DOHH2 (cell line): ENCODE measurements around the gene FABP1.

Source experiments
- H3F3A ChIP-seq: fragments of 200-600 bp; sonication (generic), shearing (Covaris generic); 2 replicates; pipeline ENCODE4 v1.6.0; 2016; ENCODE audit warnings: antibody characterized with exemption, mild to moderate bottlenecking; ENCODE audit not compliant: control insufficient read depth, insufficient read depth
- H3K27ac ChIP-seq: fragments of 200-600 bp; sonication (generic); 2 replicates; pipeline ENCODE4 v1.5.1; 2014; ENCODE audit warnings: low read depth, mild to moderate bottlenecking, low read length, moderate library complexity
- H3K27me3 ChIP-seq: fragments of 200-600 bp; sonication (generic); 2 replicates; pipeline ENCODE4 v1.6.1; 2014; ENCODE audit warnings: mild to moderate bottlenecking, low read length, mixed read lengths; ENCODE audit not compliant: control insufficient read depth
- H3K36me3 ChIP-seq: fragments of 200-600 bp; sonication (generic); 2 replicates; pipeline ENCODE4 v1.6.1; 2014; ENCODE audit warnings: mild to moderate bottlenecking, low read length, moderate library complexity, mixed read lengths; ENCODE audit not compliant: control insufficient read depth
- H3K4me1 ChIP-seq: fragments of 200-600 bp; sonication (generic); 2 replicates; pipeline ENCODE4 v1.6.1; 2014; ENCODE audit warnings: mild to moderate bottlenecking, low read length, mixed read lengths; ENCODE audit not compliant: control insufficient read depth
- H3K4me2 ChIP-seq: fragments of 200-600 bp; sonication (generic); 2 replicates; pipeline ENCODE4 v1.6.0; 2014; ENCODE audit warnings: mild to moderate bottlenecking, low read length, moderate library complexity
- H3K4me3 ChIP-seq: fragments of 200-600 bp; sonication (generic); 2 replicates; pipeline ENCODE4 v1.5.1; 2014; ENCODE audit warnings: mild to moderate bottlenecking, low read length, mixed read lengths
- H3K79me2 ChIP-seq: fragments of 200-600 bp; sonication (generic); 2 replicates; pipeline ENCODE4 v1.6.1; 2014; ENCODE audit warnings: mild to moderate bottlenecking, low read length, mixed read lengths; ENCODE audit not compliant: control insufficient read depth
- H3K9me2 ChIP-seq: fragments of 200-600 bp; sonication (generic); replicated peaks from 2 replicates; pipeline ENCODE4 v1.6.1; 2014; ENCODE audit warnings: mild to moderate bottlenecking, low read length, mixed read lengths; ENCODE audit not compliant: control insufficient read depth
- H3K9me3 ChIP-seq: fragments of 200-600 bp; sonication (generic); 2 replicates; pipeline ENCODE4 v1.6.1; 2014; ENCODE audit warnings: antibody characterized with exemption, low read length, mixed read lengths; ENCODE audit not compliant: control insufficient read depth, insufficient read depth
- H4K20me1 ChIP-seq: fragments of 200-600 bp; sonication (generic); 2 replicates; pipeline ENCODE4 v1.6.0; 2014; ENCODE audit warnings: low read depth, mild to moderate bottlenecking, antibody characterized with exemption, low read length, moderate library complexity; ENCODE audit not compliant: control insufficient read depth, insufficient read depth
- CTCF ChIP-seq: fragments of 200-600 bp; sonication (generic); IDR thresholded peaks from one replicate; pipeline ENCODE4 v1.5.1; 2014; ENCODE audit warnings: antibody characterized with exemption, mild to moderate bottlenecking, low read depth, low read length; ENCODE audit not compliant: poor library complexity, severe bottlenecking
- EZH2phosphoT487 ChIP-seq: fragments of 200-600 bp; sonication (generic); IDR thresholded peaks from 2 replicates; pipeline ENCODE4 v1.6.1; 2017; ENCODE audit warnings: borderline replicate concordance, mild to moderate bottlenecking, antibody characterized with exemption, low read length, moderate library complexity, mixed read lengths

FABP1 gene

GRCh38 chr2:88148929-88149438, 21.1 kb upstream of the FABP1 start:
- Histone ChIP-seq H4K20me1 (no peaks in the 10 kb centered on the region), H3K9me2 (no peaks in the 10 kb centered on the region), H3K79me2 (no peaks in the 10 kb centered on the region), H3K27ac (no peak overlapping the region), H3K27me3 (no peaks in the 10 kb centered on the region), H3K36me3 (no peaks in the 10 kb centered on the region), H3F3A (no peaks in the 10 kb centered on the region), H3K4me1 (no peaks in the 10 kb centered on the region), H3K9me3 (peaks cover 6% of the 10 kb centered on the region; the same call in 1 of the 2 replicates), H3K4me2 (no peak overlapping the region), H3K4me3 (no peak overlapping the region)
- TF ChIP-seq EZH2phosphoT487, result no peak
- TF ChIP-seq CTCF, result no peak

DNA sequence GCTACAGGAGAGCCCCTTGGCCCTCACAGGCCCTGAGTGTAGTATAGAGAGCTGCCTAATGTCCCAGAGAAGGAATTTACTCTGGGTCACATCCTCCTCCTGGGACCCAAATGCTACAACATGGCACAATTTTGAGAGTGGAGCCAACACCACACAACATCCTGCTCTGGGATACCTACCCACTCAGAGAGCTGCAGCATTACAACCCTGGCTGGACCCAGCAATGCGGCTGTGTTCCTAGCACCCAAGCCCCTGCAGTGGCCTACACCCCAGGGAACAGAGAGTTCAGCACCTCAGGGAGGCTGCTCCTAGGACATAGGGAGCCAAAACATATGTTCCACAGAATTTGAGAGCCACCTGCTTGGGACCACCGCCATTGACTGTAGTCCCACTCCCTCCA, 19.3 kb upstream of the FABP1 start:
- Histone ChIP-seq H3K4me2 (no peak overlapping the region), H3K4me3 (no peak overlapping the region), H3K4me1 (no peaks in the 10 kb centered on the region), H3K79me2 (no peaks in the 10 kb centered on the region), H3K27ac (no peak overlapping the region), H3K36me3 (no peaks in the 10 kb centered on the region), H3K9me3 (peaks cover 6% of the 10 kb centered on the region; the same call in 1 of the 2 replicates), H3K27me3 (no peaks in the 10 kb centered on the region), H4K20me1 (no peaks in the 10 kb centered on the region), H3F3A (no peaks in the 10 kb centered on the region), H3K9me2 (no peaks in the 10 kb centered on the region)
- TF ChIP-seq CTCF (no peak), EZH2phosphoT487 (no peak)

DNA sequence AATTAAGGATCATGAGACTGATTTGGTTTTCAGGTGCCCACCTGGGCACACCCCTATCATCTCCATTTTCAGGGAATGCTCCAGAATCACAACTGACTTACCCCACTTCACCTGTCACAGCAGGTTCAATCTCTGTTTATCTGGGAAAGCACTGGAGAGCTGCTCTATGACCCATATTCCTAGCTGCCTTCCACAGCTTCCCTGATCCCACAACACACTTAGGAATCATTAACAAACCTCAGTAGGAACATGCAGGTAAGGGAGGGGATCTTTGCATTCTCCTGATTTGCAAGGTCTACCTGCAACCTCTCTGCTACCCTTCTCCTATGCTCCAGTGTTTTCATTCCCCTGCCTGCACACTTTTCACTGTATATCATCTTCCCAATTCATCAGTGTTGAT, 18.7 kb upstream of the FABP1 start:
- TF ChIP-seq EZH2phosphoT487 (no peak), CTCF (no peak)
- H3K4me3 ChIP-seq, result no peak overlapping the region
- no peaks in the 10 kb centered on the region for H3K9me2 ChIP-seq
- no peaks in the 10 kb centered on the region for H3F3A ChIP-seq
- no peaks in the 10 kb centered on the region for H3K27me3 ChIP-seq
- no peak overlapping the region for H3K27ac ChIP-seq
- peaks cover 6% of the 10 kb centered on the region; the same call in 1 of the 2 replicates for H3K9me3 ChIP-seq
- H3K36me3 ChIP-seq, result no peaks in the 10 kb centered on the region
- no peaks in the 10 kb centered on the region for H4K20me1 ChIP-seq
- no peaks in the 10 kb centered on the region for H3K79me2 ChIP-seq
- no peaks in the 10 kb centered on the region for H3K4me1 ChIP-seq
- no peak overlapping the region for H3K4me2 ChIP-seq
